Thymus (tissue), 11 donors: ENCODE measurements around the gene PSAPL1. TPM values are rescaled to one million over a fixed set of nuclear protein-coding genes. Genes with fewer than 3 reads are reported as not detected.

Source experiments
- DNase-seq, 9 donors: peaks; one replicate each; pipeline ENCODE4 v3.0.0-alpha.2; 2013; ENCODE audit warnings: low spot score in 9 of 9, low read depth in 6 of 9, missing footprints in 1 of 9
- H3K27ac ChIP-seq, 2 donors: one replicate each; pipeline ENCODE4 v1.5.1; 2013; ENCODE audit warnings: control low read depth in 1 of 2, low read depth in 1 of 2, low read length in 1 of 2, mild to moderate bottlenecking in 1 of 2, moderate library complexity in 1 of 2
- H3K27me3 ChIP-seq, 2 donors: one replicate each; pipeline ENCODE4 v1.5.1; 2013; ENCODE audit warnings: low read length in 1 of 2; ENCODE audit not compliant: control insufficient read depth in 2 of 2, insufficient read depth in 1 of 2
- H3K36me3 ChIP-seq, 2 donors: one replicate each; pipeline ENCODE4 v1.5.1; 2013; ENCODE audit warnings: low read length in 1 of 2, mild to moderate bottlenecking in 1 of 2, moderate library complexity in 1 of 2; ENCODE audit not compliant: control insufficient read depth in 2 of 2, insufficient read depth in 2 of 2
- H3K4me1 ChIP-seq, 2 donors: one replicate each; pipeline ENCODE4 v1.5.1; 2013; ENCODE audit warnings: low read length in 2 of 2; ENCODE audit not compliant: control insufficient read depth in 2 of 2, insufficient read depth in 2 of 2
- H3K4me3 ChIP-seq, 2 donors: one replicate each; pipeline ENCODE4 v1.5.1; 2013; ENCODE audit warnings: low read length in 2 of 2, control low read depth in 1 of 2, mild to moderate bottlenecking in 1 of 2
- H3K9me3 ChIP-seq, 2 donors: one replicate each; pipeline ENCODE4 v1.5.1; 2013; ENCODE audit warnings: low read length in 1 of 2, mild to moderate bottlenecking in 1 of 2; ENCODE audit not compliant: control insufficient read depth in 2 of 2, insufficient read depth in 1 of 2
- whole genome bisulfite sequencing: extraction: QIAGEN DNeasy Blood & Tissue Kit; methylation state at CpG from one replicate; pipeline ENCODE4 v1.1.7; 2013; 5-methylcytosine and 5-hydroxymethylcytosine counted together
- polyA plus RNA-seq: library from polyadenylated mRNA; stranded (reverse); fragments of 200-250 nt; gene quantifications from one replicate; pipeline ENCODE4 v1.2.3, GENCODE V29; 2013
- total RNA-seq: library from RNA; stranded (reverse); fragments of 120-200 nt; gene quantifications from one replicate; pipeline ENCODE4 v1.2.4, GENCODE V29; 2013
- donor health status: healthy.

Gene PSAPL1
- total and polyA plus RNA-seq, 2 donors = 0.09 to 0.64 TPM

DNA sequence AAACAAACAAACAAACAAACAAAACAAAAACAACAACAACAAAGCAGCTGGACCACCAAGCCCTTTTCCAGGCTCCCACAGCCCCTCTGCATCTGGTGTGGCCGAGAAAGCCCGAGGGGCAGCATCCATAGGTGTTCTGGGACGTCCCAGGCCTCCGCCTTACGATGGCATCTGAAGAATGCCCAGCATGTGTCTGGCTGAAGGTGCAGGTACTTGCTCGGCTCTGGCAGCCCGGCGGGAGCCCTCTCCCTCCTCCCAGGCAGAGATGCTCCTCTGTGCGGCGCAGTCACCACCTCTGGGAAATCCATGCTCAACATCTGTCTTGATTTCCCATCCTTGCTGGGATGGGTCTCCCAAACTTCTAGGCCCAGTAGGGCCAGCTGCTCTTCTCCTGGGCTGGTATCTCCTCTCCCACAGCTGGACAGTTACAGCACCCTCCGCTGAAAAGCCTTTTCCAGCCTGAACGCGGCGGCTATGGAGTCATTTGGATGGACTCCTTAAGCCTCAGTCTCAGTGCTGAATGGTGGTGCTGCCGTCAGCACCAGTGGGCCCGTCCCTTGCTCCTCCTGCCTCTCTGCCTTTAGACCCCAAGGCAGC is 4.3 kb downstream of the PSAPL1 start:
- Histone ChIP-seq H3K27ac (no peak overlapping the region), H3K9me3 (no peaks in the 10 kb centered on the region), H3K4me1 (peaks cover 0 to 2% of the 10 kb centered on the region in 2 donors), H3K4me3 (no peak overlapping the region), H3K36me3 (no peaks in the 10 kb centered on the region), H3K27me3 (no peaks in the 10 kb centered on the region)
- 57% methylated on average over 16 of the region's 16 CpGs for WGBS
- DNase-seq = no peak

- no peaks in the 10 kb centered on the region for H3K27me3 ChIP-seq
- DNase-seq = no peak
- 79% methylated on average over 17 of the region's 17 CpGs for WGBS
- peaks cover 0 to 2% of the 10 kb centered on the region in 2 donors for H3K4me1 ChIP-seq
- no peaks in the 10 kb centered on the region for H3K9me3 ChIP-seq
- H3K36me3 ChIP-seq = no peaks in the 10 kb centered on the region
- H3K4me3 ChIP-seq = no peak overlapping the region
- no peak overlapping the region for H3K27ac ChIP-seq
Measured at GRCh38 chr4:7429601-7430078, 5.1 kb downstream of the PSAPL1 start.

GRCh38 chr4:7429069-7429416 is 5.7 kb downstream of the PSAPL1 start:
- peaks cover 0 to 2% of the 10 kb centered on the region in 2 donors for H3K4me1 ChIP-seq
- no peak for DNase-seq
- H3K27me3 ChIP-seq = no peaks in the 10 kb centered on the region
- H3K4me3 ChIP-seq = no peak overlapping the region
- WGBS = 90% methylated on average over 9 of the region's 9 CpGs
- H3K36me3 ChIP-seq = no peaks in the 10 kb centered on the region
- H3K27ac ChIP-seq = no peak overlapping the region
- H3K9me3 ChIP-seq = no peaks in the 10 kb centered on the region

- H3K4me3 ChIP-seq = no peak overlapping the region
- H3K36me3 ChIP-seq = no peaks in the 10 kb centered on the region
- H3K4me1 ChIP-seq = peaks cover 0 to 2% of the 10 kb centered on the region in 2 donors
- H3K27ac ChIP-seq = no peak overlapping the region
- 87% methylated on average over 16 of the region's 16 CpGs for WGBS
- no peak for DNase-seq
- no peaks in the 10 kb centered on the region for H3K27me3 ChIP-seq
- no peaks in the 10 kb centered on the region for H3K9me3 ChIP-seq
Measured at GRCh38 chr4:7428261-7429068, 6.3 kb downstream of the PSAPL1 start.

- Histone ChIP-seq H3K27ac (no peak overlapping the region), H3K27me3 (no peaks in the 10 kb centered on the region), H3K36me3 (no peaks in the 10 kb centered on the region), H3K4me1 (peaks cover 0 to 2% of the 10 kb centered on the region in 2 donors), H3K4me3 (no peak overlapping the region), H3K9me3 (no peaks in the 10 kb centered on the region)
- WGBS = 76% methylated on average over 13 of the region's 13 CpGs
- no peak for DNase-seq
Measured at GRCh38 chr4:7427831-7428260, 6.9 kb downstream of the PSAPL1 start.

DNA sequence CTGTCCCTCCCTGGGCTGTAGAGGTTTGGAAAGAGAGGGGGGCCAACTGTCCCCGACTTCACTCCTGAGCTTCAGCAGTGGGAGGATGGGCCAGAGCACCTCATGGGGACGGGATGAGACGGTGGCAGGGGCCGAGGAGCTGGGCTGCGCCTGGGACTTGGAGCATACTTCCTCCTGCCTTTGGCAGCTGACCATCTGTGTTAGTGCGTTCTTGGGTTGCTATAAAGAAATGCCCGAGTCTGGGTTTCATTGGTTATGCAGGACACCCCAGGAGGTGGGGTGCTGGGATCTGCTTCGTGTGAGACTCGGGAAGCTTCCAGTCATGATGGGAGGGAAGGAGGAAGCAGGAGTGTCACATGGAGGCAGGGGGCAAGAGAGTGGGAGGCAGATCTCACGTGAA is 7.4 kb downstream of the PSAPL1 start:
- Histone ChIP-seq H3K36me3 (no peaks in the 10 kb centered on the region), H3K9me3 (no peaks in the 10 kb centered on the region), H3K27ac (no peak overlapping the region), H3K27me3 (no peaks in the 10 kb centered on the region), H3K4me1 (peaks cover 0 to 2% of the 10 kb centered on the region in 2 donors), H3K4me3 (no peak overlapping the region)
- DNase-seq = no peak
- 66% methylated on average over 10 of the region's 10 CpGs for WGBS

- 95% methylated on average over 20 of the region's 20 CpGs for WGBS
- Histone ChIP-seq H3K27ac (no peak overlapping the region), H3K36me3 (no peaks in the 10 kb centered on the region), H3K27me3 (no peaks in the 10 kb centered on the region), H3K9me3 (no peaks in the 10 kb centered on the region), H3K4me1 (peaks cover 0 to 2% of the 10 kb centered on the region in 2 donors), H3K4me3 (no peak overlapping the region)
- DNase-seq = no peak
Measured at GRCh38 chr4:7426525-7427171, 8.1 kb downstream of the PSAPL1 start.

DNA sequence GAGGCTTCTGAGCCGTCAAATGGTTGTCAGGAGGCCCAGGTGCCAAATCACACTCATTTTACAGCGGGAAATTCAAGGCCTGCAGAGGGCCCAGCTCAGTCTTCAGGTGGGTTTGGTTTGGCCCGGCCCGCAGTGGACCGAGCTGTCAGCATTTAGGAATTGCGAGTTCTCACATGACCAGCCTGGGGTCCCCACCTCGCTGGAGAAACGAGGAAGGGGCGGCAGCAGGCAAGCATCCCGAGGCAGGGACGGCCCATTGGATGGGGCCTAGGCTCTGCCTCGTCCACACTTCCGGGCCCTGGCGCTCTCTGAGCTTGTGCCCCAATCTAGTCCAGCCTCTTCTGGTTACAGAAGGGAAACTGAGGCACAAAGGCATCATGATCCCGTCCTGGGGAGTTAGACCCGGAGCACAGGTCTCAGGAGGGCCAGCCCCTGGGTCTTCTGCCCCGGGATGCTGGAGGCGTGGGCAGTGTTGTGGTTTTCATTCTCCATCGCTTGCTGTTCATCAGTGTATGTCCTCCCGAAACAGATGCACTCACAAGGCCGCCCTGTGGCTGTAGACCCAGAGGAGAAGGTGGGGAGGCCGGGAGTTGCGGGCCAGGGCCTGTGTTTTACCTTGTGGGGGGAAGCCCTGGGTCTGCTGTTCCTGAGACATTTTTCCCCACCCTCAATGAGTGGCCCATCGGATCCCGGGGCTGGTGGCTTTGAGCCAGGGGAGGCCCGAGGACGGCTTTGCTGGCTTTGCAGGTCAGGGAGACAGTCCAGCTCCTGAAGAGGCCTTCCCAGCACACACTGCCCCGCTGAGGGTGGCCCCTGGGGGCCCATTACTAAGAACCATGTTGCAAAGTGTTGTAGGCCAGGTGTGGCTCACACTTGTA is 8.9 kb downstream of the PSAPL1 start:
- Histone ChIP-seq H3K4me1 (peaks cover 0 to 2% of the 10 kb centered on the region in 2 donors), H3K36me3 (no peaks in the 10 kb centered on the region), H3K9me3 (no peaks in the 10 kb centered on the region), H3K27me3 (no peaks in the 10 kb centered on the region), H3K4me3 (no peak overlapping the region), H3K27ac (no peak overlapping the region)
- 86% methylated on average over 28 of the region's 28 CpGs for WGBS
- DNase-seq = no peak
